Neural progenitor cell (in vitro differentiated cells): ENCODE measurements around the gene LRRC74B.

Source experiments
- EZH2 ChIP-seq: fragments of 200-600 bp; sonication (generic); IDR thresholded peaks from 2 replicates; pipeline ENCODE4 v1.6.1; 2017; ENCODE audit warnings: antibody characterized with exemption, mild to moderate bottlenecking, moderate library complexity
- EZH2phosphoT487 ChIP-seq: fragments of 200-600 bp; sonication (generic); IDR thresholded peaks from 2 replicates; pipeline ENCODE4 v1.6.1; 2017; ENCODE audit warnings: antibody characterized with exemption
- TF ChIP-seq, protein P1 (sequence below): fragments of 200-600 bp; sonication (generic); IDR thresholded peaks from 2 replicates; pipeline ENCODE4 v1.5.1; 2017; ENCODE audit warnings: antibody characterized with exemption, mild to moderate bottlenecking

- TF ChIP-seq, protein P1, sequence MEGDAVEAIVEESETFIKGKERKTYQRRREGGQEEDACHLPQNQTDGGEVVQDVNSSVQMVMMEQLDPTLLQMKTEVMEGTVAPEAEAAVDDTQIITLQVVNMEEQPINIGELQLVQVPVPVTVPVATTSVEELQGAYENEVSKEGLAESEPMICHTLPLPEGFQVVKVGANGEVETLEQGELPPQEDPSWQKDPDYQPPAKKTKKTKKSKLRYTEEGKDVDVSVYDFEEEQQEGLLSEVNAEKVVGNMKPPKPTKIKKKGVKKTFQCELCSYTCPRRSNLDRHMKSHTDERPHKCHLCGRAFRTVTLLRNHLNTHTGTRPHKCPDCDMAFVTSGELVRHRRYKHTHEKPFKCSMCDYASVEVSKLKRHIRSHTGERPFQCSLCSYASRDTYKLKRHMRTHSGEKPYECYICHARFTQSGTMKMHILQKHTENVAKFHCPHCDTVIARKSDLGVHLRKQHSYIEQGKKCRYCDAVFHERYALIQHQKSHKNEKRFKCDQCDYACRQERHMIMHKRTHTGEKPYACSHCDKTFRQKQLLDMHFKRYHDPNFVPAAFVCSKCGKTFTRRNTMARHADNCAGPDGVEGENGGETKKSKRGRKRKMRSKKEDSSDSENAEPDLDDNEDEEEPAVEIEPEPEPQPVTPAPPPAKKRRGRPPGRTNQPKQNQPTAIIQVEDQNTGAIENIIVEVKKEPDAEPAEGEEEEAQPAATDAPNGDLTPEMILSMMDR, result no peak
- TF ChIP-seq EZH2, result no peak
- TF ChIP-seq EZH2phosphoT487, result no peak
Measured at GRCh38 chr22:21000987-21001600, 44.7 kb upstream of the LRRC74B start.
